ENCODE data around the gene LAYN. TPM values are rescaled to one million over a fixed set of nuclear protein-coding genes. Genes with fewer than 3 reads are reported as not detected.

LAYN gene, protein sequence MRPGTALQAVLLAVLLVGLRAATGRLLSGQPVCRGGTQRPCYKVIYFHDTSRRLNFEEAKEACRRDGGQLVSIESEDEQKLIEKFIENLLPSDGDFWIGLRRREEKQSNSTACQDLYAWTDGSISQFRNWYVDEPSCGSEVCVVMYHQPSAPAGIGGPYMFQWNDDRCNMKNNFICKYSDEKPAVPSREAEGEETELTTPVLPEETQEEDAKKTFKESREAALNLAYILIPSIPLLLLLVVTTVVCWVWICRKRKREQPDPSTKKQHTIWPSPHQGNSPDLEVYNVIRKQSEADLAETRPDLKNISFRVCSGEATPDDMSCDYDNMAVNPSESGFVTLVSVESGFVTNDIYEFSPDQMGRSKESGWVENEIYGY
- total RNA-seq (2022; extraction: Qiagen RNA extraction) = 3.8 to 4.5 TPM (median 4.3 TPM) in 5 replicates

DNA sequence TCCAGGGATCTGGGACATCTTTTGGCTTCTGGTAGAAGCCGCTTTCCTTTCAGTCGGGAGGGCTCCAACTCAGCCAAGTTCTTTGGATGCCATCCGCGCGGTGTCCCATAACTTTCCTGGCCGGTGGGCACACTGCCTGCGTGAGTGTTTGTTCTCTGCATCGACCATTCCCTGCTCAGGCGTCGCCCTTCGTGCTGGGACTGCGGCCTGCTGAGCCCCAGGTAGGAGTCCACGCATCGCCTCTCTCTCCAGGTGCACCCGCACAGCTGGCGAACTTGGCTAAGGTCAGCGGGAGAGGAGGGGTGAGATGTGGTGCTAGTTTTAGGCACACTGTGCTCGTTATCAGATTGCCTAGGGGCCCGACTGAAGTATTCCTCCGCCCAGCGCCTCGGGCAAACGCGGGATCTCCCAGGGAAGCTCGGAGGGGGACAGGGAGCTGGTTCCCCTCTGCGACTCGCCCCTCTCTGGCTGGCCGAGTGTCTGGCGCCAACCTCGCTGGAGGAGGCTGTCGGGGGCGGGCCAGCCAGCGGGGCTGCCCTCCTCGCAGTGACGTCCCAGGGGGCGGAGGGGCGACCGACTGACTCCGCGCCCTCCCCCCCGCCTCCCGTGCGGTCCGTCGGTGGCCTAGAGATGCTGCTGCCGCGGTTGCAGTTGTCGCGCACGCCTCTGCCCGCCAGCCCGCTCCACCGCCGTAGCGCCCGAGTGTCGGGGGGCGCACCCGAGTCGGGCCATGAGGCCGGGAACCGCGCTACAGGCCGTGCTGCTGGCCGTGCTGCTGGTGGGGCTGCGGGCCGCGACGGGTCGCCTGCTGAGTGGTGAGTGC is at the start of gene LAYN:
TSS of gene LAYN (plus strand) at position 607 of the 823 bp plus-strand sequence. CDS start at position 731, 124 bp downstream.

DNA sequence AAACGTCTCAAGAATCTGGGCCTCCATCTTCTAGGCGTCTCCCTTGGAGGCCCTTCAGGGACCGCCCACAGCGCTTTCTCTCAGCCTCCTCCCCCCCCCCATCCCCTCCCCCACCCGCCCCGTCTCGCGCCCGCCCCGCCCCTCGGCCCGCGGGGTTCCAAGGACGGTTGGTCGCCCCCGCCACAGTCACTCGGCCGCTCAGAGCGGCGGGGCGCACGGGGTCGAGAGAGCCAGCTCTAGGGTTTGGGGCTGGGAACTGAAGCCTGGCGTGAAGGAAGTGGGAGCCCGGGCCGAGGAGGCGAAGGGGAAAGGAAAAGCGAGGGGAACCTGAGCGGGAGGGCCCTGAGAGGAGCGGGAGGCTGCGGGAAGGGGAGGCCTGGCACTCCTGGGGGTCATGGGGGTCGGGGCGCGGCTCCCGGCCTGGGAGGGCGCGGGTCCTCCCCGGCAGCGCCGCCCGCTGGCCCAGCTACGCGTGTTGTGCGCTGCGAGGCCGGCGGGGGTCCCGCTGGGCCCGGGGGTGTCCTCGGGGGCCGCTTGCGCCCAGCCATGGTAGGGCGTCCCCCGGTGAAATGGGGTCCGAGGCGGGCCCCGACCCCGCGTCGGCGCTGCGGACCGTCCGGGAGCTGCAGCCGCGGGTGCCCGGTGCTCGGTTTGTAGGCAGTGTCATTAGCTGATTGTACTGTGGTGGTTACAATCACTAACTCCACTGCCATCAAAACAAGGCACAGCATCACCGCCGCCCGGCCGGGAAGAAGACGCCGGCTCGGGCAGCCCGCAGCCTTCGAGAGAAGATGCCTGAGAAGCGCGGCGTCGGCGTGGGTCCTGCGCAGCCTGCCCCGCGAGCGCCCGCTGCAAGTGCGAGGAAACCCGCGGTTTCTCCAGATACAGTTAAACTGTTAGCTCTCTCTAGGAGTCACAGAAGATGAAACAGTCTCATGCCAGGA is 28.0 kb upstream of the LAYN start, which contains the start of gene BTG4:
TSS of gene BTG4 (minus strand) at position 91 of the 944 bp plus-strand sequence. CDS start 13,610 bp downstream, outside the sequence.

GRCh38 chr11:111514216-111515031 is 26.1 kb upstream of the LAYN start, which contains the start of gene HOATZ:
HOATZ (plus strand) TSS chr11:111514778; CDS start chr11:111514785, 7 bp downstream.

DNA sequence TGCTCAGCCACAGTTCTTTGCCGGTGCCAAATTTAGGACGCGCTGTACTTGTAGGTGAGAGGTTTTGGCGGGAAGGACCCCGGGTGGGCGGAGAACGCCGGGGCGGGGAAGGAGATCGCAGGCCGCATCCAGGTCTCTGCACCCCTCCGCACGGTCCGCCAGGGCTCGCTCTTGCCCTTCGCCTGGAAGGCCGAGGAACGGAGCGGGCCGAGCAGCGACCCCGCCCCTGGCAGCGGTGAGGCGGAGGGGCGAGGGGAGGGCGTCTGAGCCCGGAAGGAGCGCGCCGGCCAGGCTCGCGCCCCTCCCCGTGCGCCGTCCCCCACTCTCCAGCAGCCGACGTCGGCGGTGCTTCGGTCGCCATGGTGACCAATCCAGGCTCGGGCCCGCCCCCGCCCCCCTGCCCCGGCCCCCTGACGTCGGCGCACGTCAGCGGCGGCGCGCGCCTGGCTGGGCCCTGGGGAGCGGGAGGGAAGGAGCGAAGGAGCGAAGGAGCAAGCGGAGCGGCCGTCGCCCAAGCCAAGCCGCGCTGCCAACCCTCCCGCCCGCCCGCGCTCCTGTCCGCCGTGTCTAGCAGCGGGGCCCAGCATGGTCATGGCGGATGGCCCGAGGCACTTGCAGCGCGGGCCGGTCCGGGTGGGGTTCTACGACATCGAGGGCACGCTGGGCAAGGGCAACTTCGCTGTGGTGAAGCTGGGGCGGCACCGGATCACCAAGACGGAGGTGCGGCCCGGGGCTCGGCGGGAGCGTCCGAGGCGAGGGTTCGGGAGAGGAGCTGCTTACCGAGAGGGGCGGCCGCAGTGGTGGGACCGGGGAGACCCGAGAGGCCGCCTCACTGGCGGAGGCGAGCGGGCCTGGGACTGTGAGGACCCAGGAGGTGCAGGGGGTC is 61.7 kb downstream of the LAYN start, which contains the start of gene SIK2:
TSS of gene SIK2 (plus strand) at position 471 of the 886 bp plus-strand sequence. CDS start at position 586, 115 bp downstream.

Other genes with a start within 250 kb of the LAYN start
- 0.96 to 1.7 TPM (median 1.2 TPM) in 5 replicates for gene POU2AF3, start 242.2 kb upstream of the LAYN start, total RNA-seq (2022; extraction: Qiagen RNA extraction)
- not detected in 5 replicates for gene POU2AF1, start 161.4 kb upstream of the LAYN start, total RNA-seq (2022; extraction: Qiagen RNA extraction)
- 0.21 to 0.26 TPM in 2 of 5 replicates, not detected in the others for gene BTG4, start 28.3 kb upstream of the LAYN start, total RNA-seq (2022; extraction: Qiagen RNA extraction)
- gene HOATZ, start 25.9 kb upstream of the LAYN start, total RNA-seq (2022; extraction: Qiagen RNA extraction) = not detected in 5 replicates
- gene SIK2, start 61.7 kb downstream of the LAYN start, total RNA-seq (2022; extraction: Qiagen RNA extraction) = 5.9 to 8.0 TPM (median 7.7 TPM) in 5 replicates
- 15.5 to 19.8 TPM (median 18.7 TPM) in 5 replicates for gene PPP2R1B, start 225.7 kb downstream of the LAYN start, total RNA-seq (2022; extraction: Qiagen RNA extraction)